HEK293 (cell line): ENCODE data around the gene OR2S2.
"Not testable (repeated sequence)": the region's sequence is repeated elsewhere in the genome, so short reads cannot be mapped to it uniquely, and the experiment has no call there.

Experiments
- CTCF ChIA-PET: fragments of 350-600 bp; formaldehyde crosslinking; extraction: SDS; loops from one replicate; lab custom pipeline; 2021; ENCODE audit warnings: antibody characterized with exemption; lab: Yijun Ruan, JAX
- POLR2A ChIA-PET: fragments of 300-600 bp; formaldehyde crosslinking; extraction: SDS; loops from one replicate; lab custom pipeline; 2020; ENCODE audit warnings: antibody characterized with exemption, inconsistent platforms; lab: Yijun Ruan, JAX
- H3K27ac ChIP-seq: fragments of 200-500 bp; sonication (Bioruptor generic); 2 replicates; pipeline ENCODE4 v1.5.1; 2014; ENCODE audit warnings: low read depth, low read length, control low read depth, inconsistent platforms; ENCODE audit errors: extremely low read depth
- H3K36me3 ChIP-seq, 2 experiments: fragments of 200-500 bp in 1 of 2; sonication (Bioruptor generic) in 1 of 2; 1 replicate in 1 of 2; 2 replicates in 1 of 2; pipeline ENCODE4 v1.5.1; 2014 to 2017; ENCODE audit warnings: inconsistent platforms in 2 of 2, low read length in 2 of 2; ENCODE audit not compliant: control insufficient read depth in 2 of 2, insufficient read depth in 1 of 2
- H3K4me1 ChIP-seq: fragments of 200-500 bp; sonication (Bioruptor generic); 2 replicates; pipeline ENCODE4 v1.5.1; 2014; ENCODE audit warnings: mild to moderate bottlenecking, low read length, inconsistent platforms; ENCODE audit not compliant: control insufficient read depth, insufficient read depth
- H3K4me3 ChIP-seq: 2 replicates; pipeline ENCODE4 v1.5.1; 2011; ENCODE audit warnings: low read depth, mild to moderate bottlenecking, control low read depth, low read length, moderate library complexity
- H3K9me3 ChIP-seq: fragments of 200-500 bp; sonication (Bioruptor generic); 2 replicates; pipeline ENCODE4 v1.5.1; 2014; ENCODE audit warnings: low read depth, low read length, inconsistent platforms; ENCODE audit not compliant: control insufficient read depth, insufficient read depth
- HOXC10 ChIP-seq: sonication (generic); formaldehyde crosslinking; IDR thresholded peaks from 2 replicates; pipeline ENCODE4 v1.8.1; 2023; ENCODE audit warnings: mild to moderate bottlenecking, missing genetic modification reagents
- IKZF3 ChIP-seq: fragments of 450-650 bp; IDR thresholded peaks from 2 replicates; pipeline ENCODE4 v1.5.0; 2018; ENCODE audit warnings: missing biosample characterization, mild to moderate bottlenecking, missing genetic modification characterization, moderate library complexity
- MZF1 ChIP-seq: fragments of 450-650 bp; formaldehyde crosslinking; IDR thresholded peaks from 2 replicates; pipeline ENCODE4 v1.5.1; 2017; ENCODE audit warnings: missing biosample characterization, missing genetic modification characterization, borderline replicate concordance
- SETDB1 ChIP-seq: IDR thresholded peaks from one replicate; pipeline ENCODE4 v1.6.1; 2017; ENCODE audit warnings: mild to moderate bottlenecking, low read length, moderate library complexity, mixed read lengths; ENCODE audit not compliant: insufficient read length
- ZFP69B ChIP-seq: fragments of 450-650 bp; formaldehyde crosslinking; IDR thresholded peaks from 2 replicates; pipeline ENCODE4 v1.5.1; 2016; ENCODE audit warnings: missing biosample characterization, missing genetic modification characterization
- ZNF121 ChIP-seq: fragments of 450-650 bp; formaldehyde crosslinking; IDR thresholded peaks from 2 replicates; pipeline ENCODE4 v1.5.1; 2016; ENCODE audit warnings: missing biosample characterization, missing genetic modification characterization
- ZNF146 ChIP-seq: fragments of 450-650 bp; formaldehyde crosslinking; IDR thresholded peaks from 2 replicates; pipeline ENCODE4 v1.5.1; 2016; ENCODE audit warnings: missing biosample characterization, missing genetic modification characterization
- ZNF2 ChIP-seq: fragments of 450-650 bp; formaldehyde crosslinking; IDR thresholded peaks from 2 replicates; pipeline ENCODE4 v1.5.1; 2016; ENCODE audit warnings: missing biosample characterization, missing genetic modification characterization
- ZNF311 ChIP-seq: fragments of 450-650 bp; formaldehyde crosslinking; IDR thresholded peaks from 2 replicates; pipeline ENCODE4 v1.5.1; 2017; ENCODE audit warnings: missing biosample characterization, missing genetic modification characterization, borderline replicate concordance
- ZNF391 ChIP-seq: fragments of 450-650 bp; formaldehyde crosslinking; IDR thresholded peaks from 2 replicates; pipeline ENCODE4 v1.5.1; 2016; ENCODE audit warnings: low read depth, missing biosample characterization, missing genetic modification characterization, borderline replicate concordance
- ZNF433 ChIP-seq: fragments of 450-650 bp; formaldehyde crosslinking; IDR thresholded peaks from 2 replicates; pipeline ENCODE4 v1.5.1; 2016; ENCODE audit warnings: missing biosample characterization, missing genetic modification characterization, low read depth
- ZNF548 ChIP-seq: fragments of 450-650 bp; formaldehyde crosslinking; IDR thresholded peaks from 2 replicates; pipeline ENCODE4 v1.5.1; 2016; ENCODE audit warnings: missing biosample characterization, missing genetic modification characterization
- ZNF610 ChIP-seq: fragments of 450-650 bp; formaldehyde crosslinking; IDR thresholded peaks from 2 replicates; pipeline ENCODE4 v1.5.1; 2016; ENCODE audit warnings: missing biosample characterization, missing genetic modification characterization, borderline replicate concordance
- ZNF623 ChIP-seq: fragments of 450-650 bp; formaldehyde crosslinking; IDR thresholded peaks from 2 replicates; pipeline ENCODE4 v1.5.1; 2016; ENCODE audit warnings: missing biosample characterization, missing genetic modification characterization
- ZNF654 ChIP-seq: fragments of 450-650 bp; formaldehyde crosslinking; IDR thresholded peaks from 2 replicates; pipeline ENCODE4 v1.5.1; 2016; ENCODE audit warnings: low read depth, missing biosample characterization, missing genetic modification characterization
- ZNF677 ChIP-seq: fragments of 450-650 bp; IDR thresholded peaks from 2 replicates; pipeline ENCODE4 v1.5.0; 2018; ENCODE audit warnings: missing biosample characterization, mild to moderate bottlenecking, missing genetic modification characterization, moderate library complexity
- ZNF777 ChIP-seq: fragments of 450-650 bp; formaldehyde crosslinking; IDR thresholded peaks from 2 replicates; pipeline ENCODE4 v1.5.1; 2017; ENCODE audit warnings: missing biosample characterization, missing genetic modification characterization, borderline replicate concordance
- TF ChIP-seq, protein P1 (sequence below): fragments of 450-650 bp; formaldehyde crosslinking; conservative IDR thresholded peaks from 2 replicates; pipeline ENCODE4 v1.5.1; 2016; ENCODE audit warnings: low read depth, missing biosample characterization, missing genetic modification characterization
- TF ChIP-seq, protein P2 (sequence below): fragments of 450-650 bp; formaldehyde crosslinking; IDR thresholded peaks from 2 replicates; pipeline ENCODE4 v1.5.1; 2016; ENCODE audit warnings: missing biosample characterization, missing genetic modification characterization
- TF ChIP-seq, protein P3 (sequence below): fragments of 450-650 bp; formaldehyde crosslinking; IDR thresholded peaks from 2 replicates; pipeline ENCODE4 v1.5.1; 2016; ENCODE audit warnings: missing biosample characterization, missing genetic modification characterization

OR2S2 gene

DNA sequence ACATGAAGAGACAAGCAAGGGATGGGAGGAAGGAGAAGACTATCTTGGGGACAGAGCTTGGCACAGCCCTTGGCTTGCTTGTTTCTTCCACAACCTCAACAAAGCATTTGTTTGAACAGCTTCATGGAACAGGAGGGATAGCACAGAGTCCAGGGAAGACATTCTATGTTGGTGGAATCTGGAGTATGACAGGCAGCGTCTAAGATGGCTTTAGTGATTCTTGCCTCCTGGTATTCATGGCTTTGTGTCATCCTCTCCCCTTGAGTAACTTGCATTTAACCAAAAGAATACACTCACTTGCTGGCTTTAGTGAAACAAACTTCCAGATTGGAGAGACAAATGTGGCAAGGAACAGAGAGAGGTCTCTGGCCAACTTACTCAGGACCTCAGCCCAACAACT, 47.9 kb upstream of the OR2S2 start:
- CTCF ChIA-PET, result interaction anchor here (1.0 to 5.6 kb wide), 4 partner anchors 9 to 159 kb away, joined by 3 to 51 read pairs (median 8); no protein-coding TSS in a partner anchor
- POLR2A ChIA-PET, result no interaction called here
- H3K4me3 ChIP-seq, result no peak overlapping the region
- TF ChIP-seq, protein P1, sequence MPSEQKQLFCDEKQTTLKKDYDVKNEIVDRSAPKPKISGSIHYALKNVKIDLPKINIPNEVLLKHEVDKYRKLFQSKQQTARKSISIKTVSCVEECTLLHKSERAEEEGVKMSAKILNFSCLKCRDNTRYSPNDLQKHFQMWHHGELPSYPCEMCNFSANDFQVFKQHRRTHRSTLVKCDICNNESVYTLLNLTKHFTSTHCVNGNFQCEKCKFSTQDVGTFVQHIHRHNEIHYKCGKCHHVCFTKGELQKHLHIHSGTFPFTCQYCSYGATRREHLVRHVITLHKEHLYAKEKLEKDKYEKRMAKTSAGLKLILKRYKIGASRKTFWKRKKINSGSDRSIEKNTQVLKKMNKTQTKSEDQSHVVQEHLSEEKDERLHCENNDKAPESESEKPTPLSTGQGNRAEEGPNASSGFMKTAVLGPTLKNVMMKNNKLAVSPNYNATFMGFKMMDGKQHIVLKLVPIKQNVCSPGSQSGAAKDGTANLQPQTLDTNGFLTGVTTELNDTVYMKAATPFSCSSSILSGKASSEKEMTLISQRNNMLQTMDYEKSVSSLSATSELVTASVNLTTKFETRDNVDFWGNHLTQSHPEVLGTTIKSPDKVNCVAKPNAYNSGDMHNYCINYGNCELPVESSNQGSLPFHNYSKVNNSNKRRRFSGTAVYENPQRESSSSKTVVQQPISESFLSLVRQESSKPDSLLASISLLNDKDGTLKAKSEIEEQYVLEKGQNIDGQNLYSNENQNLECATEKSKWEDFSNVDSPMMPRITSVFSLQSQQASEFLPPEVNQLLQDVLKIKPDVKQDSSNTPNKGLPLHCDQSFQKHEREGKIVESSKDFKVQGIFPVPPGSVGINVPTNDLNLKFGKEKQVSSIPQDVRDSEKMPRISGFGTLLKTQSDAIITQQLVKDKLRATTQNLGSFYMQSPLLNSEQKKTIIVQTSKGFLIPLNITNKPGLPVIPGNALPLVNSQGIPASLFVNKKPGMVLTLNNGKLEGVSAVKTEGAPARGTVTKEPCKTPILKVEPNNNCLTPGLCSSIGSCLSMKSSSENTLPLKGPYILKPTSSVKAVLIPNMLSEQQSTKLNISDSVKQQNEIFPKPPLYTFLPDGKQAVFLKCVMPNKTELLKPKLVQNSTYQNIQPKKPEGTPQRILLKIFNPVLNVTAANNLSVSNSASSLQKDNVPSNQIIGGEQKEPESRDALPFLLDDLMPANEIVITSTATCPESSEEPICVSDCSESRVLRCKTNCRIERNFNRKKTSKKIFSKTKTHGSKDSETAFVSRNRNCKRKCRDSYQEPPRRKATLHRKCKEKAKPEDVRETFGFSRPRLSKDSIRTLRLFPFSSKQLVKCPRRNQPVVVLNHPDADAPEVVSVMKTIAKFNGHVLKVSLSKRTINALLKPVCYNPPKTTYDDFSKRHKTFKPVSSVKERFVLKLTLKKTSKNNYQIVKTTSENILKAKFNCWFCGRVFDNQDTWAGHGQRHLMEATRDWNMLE, result no peak
- TF ChIP-seq ZNF2, result no peak
- TF ChIP-seq, protein P2, sequence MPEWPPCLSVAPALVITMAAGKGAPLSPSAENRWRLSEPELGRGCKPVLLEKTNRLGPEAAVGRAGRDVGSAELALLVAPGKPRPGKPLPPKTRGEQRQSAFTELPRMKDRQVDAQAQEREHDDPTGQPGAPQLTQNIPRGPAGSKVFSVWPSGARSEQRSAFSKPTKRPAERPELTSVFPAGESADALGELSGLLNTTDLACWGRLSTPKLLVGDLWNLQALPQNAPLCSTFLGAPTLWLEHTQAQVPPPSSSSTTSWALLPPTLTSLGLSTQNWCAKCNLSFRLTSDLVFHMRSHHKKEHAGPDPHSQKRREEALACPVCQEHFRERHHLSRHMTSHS (tag by site-specific recombination), result no peak
- TF ChIP-seq IKZF3 (tag by site-specific recombination), result no peak
- no peak for TF ChIP-seq ZNF433
- no peak for TF ChIP-seq ZNF121 (tag by site-specific recombination)
- TF ChIP-seq ZNF677 (tag by site-specific recombination), result no peak
- H3K4me1 ChIP-seq, result no peaks in the 10 kb centered on the region
- no peaks in the 10 kb centered on the region for H3K9me3 ChIP-seq
- no peaks in the 10 kb centered on the region for H3K36me3 ChIP-seq
- no peak overlapping the region for H3K27ac ChIP-seq

GRCh38 chr9:35998333-35998732, 40.4 kb upstream of the OR2S2 start:
- TF ChIP-seq ZNF391 (tag by site-specific recombination) (no peak), SETDB1 (peak; percentile 57)
- Histone ChIP-seq H3K4me3 (no peak overlapping the region), H3K9me3 (no peaks in the 10 kb centered on the region), H3K4me1 (no peaks in the 10 kb centered on the region), H3K36me3 (no peaks in the 10 kb centered on the region), H3K27ac (no peak overlapping the region)
- CTCF ChIA-PET, result no interaction called here
- POLR2A ChIA-PET, result no interaction called here

DNA sequence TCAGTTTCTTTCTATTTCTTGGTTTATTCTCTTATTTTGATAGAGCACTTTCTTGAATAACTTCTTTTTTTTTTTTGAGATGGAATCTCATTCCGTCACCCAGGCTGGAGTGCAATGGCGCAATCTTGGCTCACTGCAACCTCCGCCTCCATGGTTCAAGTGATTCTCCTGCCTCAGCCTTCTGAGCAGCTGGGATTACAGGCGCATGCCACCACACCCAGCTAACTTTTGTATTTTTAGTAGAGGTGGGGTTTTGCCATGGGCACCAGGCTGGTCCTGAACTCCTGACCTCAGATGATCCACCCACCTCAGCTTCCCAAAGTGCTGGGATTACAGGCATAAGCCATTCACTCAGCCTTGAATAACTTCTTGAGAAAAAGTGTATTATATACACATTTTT, 39.1 kb upstream of the OR2S2 start:
- CTCF ChIA-PET, result interaction anchor here (1.0 to 4.9 kb wide), 2 partner anchors 11 to 42 kb away, joined by 4 to 42 read pairs; no protein-coding TSS in a partner anchor
- H3K36me3 ChIP-seq, POLR2A ChIA-PET: not testable (repeated sequence)

GRCh38 chr9:35996358-35996970, 38.5 kb upstream of the OR2S2 start:
- ChIA-PET CTCF (interaction anchor here (0.6 to 4.9 kb wide), 5 partner anchors 12 to 453 kb away, joined by 3 to 42 read pairs (median 4); no protein-coding TSS in a partner anchor), POLR2A (interaction anchor here (0.7 kb wide), 1 partner anchor 262 kb away, joined by 3 read pairs; the partner anchor contains the start of gene GNE)
- no peaks in the 10 kb centered on the region for H3K36me3 ChIP-seq
- no peak for TF ChIP-seq ZNF610 (tag by site-specific recombination)
- TF ChIP-seq ZNF623 (tag by site-specific recombination), result no peak
- TF ChIP-seq ZNF311 (tag by site-specific recombination), result no peak
- TF ChIP-seq, protein P3, sequence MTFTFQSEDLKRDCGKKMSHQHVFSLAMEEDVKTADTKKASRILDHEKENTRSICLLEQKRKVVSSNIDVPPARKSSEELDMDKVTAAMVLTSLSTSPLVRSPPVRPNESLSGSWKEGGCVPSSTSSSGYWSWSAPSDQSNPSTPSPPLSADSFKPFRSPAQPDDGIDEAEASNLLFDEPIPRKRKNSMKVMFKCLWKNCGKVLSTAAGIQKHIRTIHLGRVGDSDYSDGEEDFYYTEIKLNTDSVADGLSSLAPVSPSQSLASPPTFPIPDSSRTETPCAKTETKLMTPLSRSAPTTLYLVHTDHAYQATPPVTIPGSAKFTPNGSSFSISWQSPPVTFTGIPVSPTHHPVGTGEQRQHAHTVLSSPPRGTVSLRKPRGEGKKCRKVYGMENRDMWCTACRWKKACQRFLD (tag by site-specific recombination), result no peak
- no peak for TF ChIP-seq IKZF3 (tag by site-specific recombination)
- no peak for TF ChIP-seq MZF1 (tag by site-specific recombination)
- no peak for TF ChIP-seq ZNF777 (tag by site-specific recombination)
- TF ChIP-seq ZNF654 (tag by site-specific recombination), result no peak
- no peak for TF ChIP-seq ZFP69B (tag by site-specific recombination)
- no peak for TF ChIP-seq ZNF548 (tag by site-specific recombination)
- no peak for TF ChIP-seq HOXC10 (CRISPR knock-in tag)
- TF ChIP-seq ZNF146, result no peak

More for the DNA sequence above, 39.1 kb upstream of the OR2S2 start:
- not testable (repeated sequence) for H3K9me3 ChIP-seq, H3K4me1 ChIP-seq, H3K4me3 ChIP-seq, H3K27ac ChIP-seq

More at GRCh38 chr9:35996358-35996970, 38.5 kb upstream of the OR2S2 start:
- Histone ChIP-seq H3K9me3 (no peaks in the 10 kb centered on the region), H3K4me3 (no peak overlapping the region), H3K4me1 (no peaks in the 10 kb centered on the region), H3K27ac (no peak overlapping the region)
